AG04450 (cell line): ENCODE results near the gene OSMR. TPM values are rescaled to one million over a fixed set of nuclear protein-coding genes. Genes with fewer than 3 reads are reported as not detected.

Experiments used
- CTCF ChIA-PET: fragments of 300-600, 350-600 bp; formaldehyde crosslinking; extraction: SDS; loops from one replicate; lab custom pipeline; 2022; ENCODE audit warnings: antibody characterized with exemption, inconsistent platforms; lab: Charles Lee
- POLR2A ChIA-PET: fragments of 350-600 bp; formaldehyde crosslinking; extraction: SDS; loops from one replicate; lab custom pipeline; 2021; ENCODE audit warnings: antibody characterized with exemption, inconsistent platforms; lab: Yijun Ruan, JAX
- DNase-seq: peaks from one replicate; pipeline ENCODE4 v3.0.0-alpha.2; 2011; ENCODE audit warnings: low read depth, low spot score
- H3K27ac ChIP-seq: one replicate; pipeline ENCODE4 v1.5.1; 2012; ENCODE audit warnings: low read depth, low read length, control low read depth
- H3K27me3 ChIP-seq: one replicate; pipeline ENCODE4 v1.6.0; 2012; ENCODE audit warnings: low read length; ENCODE audit not compliant: control insufficient read depth, insufficient read depth
- H3K4me3 ChIP-seq: 2 replicates; pipeline ENCODE4 v1.5.1; 2011; ENCODE audit warnings: mild to moderate bottlenecking, low read depth, low read length, control low read depth
- H3K9me3 ChIP-seq: 2 replicates; pipeline ENCODE4 v1.5.1; 2012; ENCODE audit warnings: low read length; ENCODE audit not compliant: control insufficient read depth, insufficient read depth
- polyA plus RNA-seq: library from polyadenylated mRNA; depleted of rRNA; stranded (reverse); fragments of >200 nt; gene quantifications from 2 replicates; pipeline ENCODE4 v1.2.3, GENCODE V29; 2011
- TF ChIP-seq, protein P1 (sequence below): IDR thresholded peaks from 2 replicates; pipeline ENCODE4 v1.5.1; 2011; ENCODE audit warnings: low read depth, low read length, control low read depth, inconsistent platforms

OSMR gene
- polyA plus RNA-seq, 1 experiment, result 100 TPM

DNA sequence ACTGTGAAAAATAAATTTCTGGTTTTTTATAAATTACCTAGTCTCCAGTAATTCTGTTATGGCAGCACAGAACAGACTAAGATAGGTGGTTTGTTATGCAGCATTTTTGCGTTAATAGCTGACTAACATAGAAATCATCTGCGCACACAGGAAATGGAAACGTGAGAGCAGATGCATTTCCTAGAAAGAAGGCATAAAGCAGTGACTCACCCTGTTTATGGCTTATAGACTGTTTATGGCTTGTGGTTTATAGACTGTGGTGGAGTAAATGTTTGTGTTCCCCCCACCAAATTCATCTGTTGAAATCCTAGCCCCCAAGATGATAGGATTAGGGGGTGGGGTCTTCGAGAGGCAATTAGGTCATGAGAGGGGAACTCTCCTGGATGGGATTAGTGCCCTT, 18.3 kb upstream of the OSMR start:
- TF ChIP-seq, protein P1, sequence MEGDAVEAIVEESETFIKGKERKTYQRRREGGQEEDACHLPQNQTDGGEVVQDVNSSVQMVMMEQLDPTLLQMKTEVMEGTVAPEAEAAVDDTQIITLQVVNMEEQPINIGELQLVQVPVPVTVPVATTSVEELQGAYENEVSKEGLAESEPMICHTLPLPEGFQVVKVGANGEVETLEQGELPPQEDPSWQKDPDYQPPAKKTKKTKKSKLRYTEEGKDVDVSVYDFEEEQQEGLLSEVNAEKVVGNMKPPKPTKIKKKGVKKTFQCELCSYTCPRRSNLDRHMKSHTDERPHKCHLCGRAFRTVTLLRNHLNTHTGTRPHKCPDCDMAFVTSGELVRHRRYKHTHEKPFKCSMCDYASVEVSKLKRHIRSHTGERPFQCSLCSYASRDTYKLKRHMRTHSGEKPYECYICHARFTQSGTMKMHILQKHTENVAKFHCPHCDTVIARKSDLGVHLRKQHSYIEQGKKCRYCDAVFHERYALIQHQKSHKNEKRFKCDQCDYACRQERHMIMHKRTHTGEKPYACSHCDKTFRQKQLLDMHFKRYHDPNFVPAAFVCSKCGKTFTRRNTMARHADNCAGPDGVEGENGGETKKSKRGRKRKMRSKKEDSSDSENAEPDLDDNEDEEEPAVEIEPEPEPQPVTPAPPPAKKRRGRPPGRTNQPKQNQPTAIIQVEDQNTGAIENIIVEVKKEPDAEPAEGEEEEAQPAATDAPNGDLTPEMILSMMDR, result no peak
- peaks cover 4% of the 10 kb centered on the region; the same call in 1 of the 2 replicates for H3K9me3 ChIP-seq
- ChIA-PET CTCF (interaction anchor here (0.9 to 3.3 kb wide), 6 partner anchors 10 to 446 kb away, joined by 3 to 13 read pairs (median 6); no protein-coding TSS in a partner anchor), POLR2A (no interaction called here)
- H3K4me3 ChIP-seq, result no peak overlapping the region
- no peak overlapping the region for H3K27ac ChIP-seq
- H3K27me3 ChIP-seq, result no peaks in the 10 kb centered on the region
- DNase-seq, result no peak

DNA sequence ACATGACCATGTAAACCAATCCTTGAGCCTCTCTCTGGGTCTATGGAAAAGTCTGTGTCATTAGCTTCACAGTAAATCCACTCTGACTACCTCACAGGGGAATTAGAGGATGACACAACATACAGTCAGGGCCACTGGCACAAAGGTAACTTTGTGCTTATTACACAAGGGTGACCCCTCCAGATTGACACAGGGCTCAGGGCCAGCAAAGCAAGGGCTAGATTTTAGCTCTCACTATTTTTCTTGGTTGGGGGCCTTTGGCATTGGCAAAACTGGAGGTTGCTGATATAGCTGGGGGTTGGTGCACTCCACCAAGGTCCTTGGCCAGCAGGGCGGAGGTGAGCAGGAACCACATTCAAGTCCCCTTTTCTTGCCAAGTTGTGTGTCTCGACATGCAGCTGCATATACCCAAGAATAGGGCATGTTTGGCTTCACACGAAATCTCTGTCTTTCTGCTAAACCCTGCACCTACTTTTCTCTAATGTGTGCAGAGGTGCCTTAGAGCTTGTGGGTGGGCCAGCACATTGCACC, 15.2 kb upstream of the OSMR start:
- Histone ChIP-seq H3K9me3 (peaks cover 4% of the 10 kb centered on the region; the same call in 1 of the 2 replicates), H3K4me3 (no peak overlapping the region), H3K27me3 (no peaks in the 10 kb centered on the region), H3K27ac (peak overlapping the region; percentile 21)
- no peak for DNase-seq
- TF ChIP-seq, protein P1, result no peak
- ChIA-PET POLR2A (interaction anchor here (0.5 kb wide), 1 partner anchor 14 kb away, joined by 3 read pairs; no protein-coding TSS in a partner anchor), CTCF (interaction anchor here (1.2 to 1.4 kb wide), 3 partner anchors 21 to 453 kb away, joined by 3 to 7 read pairs (median 5); no protein-coding TSS in a partner anchor)

DNA sequence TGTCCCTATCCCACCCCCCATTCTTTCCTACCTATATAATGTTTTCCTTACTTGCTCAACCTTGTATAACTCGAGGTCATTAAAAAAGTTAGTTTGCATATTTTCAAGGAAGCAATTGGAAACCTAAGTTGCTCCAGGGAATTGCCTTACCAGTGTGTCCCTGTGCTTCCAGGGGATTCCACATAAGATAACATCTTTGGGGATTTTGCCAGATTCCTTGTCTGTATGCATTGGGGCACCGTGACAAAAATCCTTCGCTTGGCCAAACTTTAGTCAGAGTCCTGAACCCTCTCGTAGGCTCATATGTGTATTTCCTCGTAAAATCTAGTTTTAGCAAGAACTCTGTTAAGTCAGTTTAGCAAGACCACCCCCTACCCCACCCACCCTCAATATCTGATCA, 14.7 kb upstream of the OSMR start:
- no peaks in the 10 kb centered on the region for H3K27me3 ChIP-seq
- CTCF ChIA-PET, result interaction anchor here (1.2 kb wide), 1 partner anchor 452 kb away, joined by 3 read pairs; no protein-coding TSS in a partner anchor
- no peak overlapping the region for H3K27ac ChIP-seq
- POLR2A ChIA-PET, result no interaction called here
- TF ChIP-seq, protein P1, result no peak
- H3K4me3 ChIP-seq, result no peak overlapping the region
- peaks cover 4% of the 10 kb centered on the region; the same call in 1 of the 2 replicates for H3K9me3 ChIP-seq
- DNase-seq, result no peak

DNA sequence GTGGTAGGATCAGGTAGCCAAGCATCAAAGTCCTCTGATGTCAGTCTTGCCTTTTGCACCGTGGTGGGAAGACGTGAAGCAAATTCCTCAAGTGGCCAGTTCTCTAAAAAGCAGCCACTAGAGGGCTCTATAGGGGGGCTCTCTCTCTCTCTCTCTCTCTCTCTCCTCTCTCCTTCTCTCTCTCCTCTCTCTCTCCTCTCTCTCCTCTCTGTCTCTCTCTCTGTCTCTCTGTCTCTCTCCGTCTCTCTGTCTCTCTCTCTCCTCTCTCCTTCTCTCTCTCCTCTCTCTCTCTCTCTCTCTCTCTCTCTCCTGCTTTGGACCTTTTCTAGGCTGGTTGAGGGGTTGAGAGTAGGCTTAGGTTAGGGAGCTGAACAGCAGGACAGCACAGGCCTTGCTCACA, 13.9 kb upstream of the OSMR start:
- DNase-seq, result no peak
- Histone ChIP-seq H3K9me3 (peaks cover 4% of the 10 kb centered on the region; the same call in 1 of the 2 replicates), H3K27me3 (no peaks in the 10 kb centered on the region), H3K27ac (no peak overlapping the region), H3K4me3 (no peak overlapping the region)
- ChIA-PET CTCF (interaction anchor here (0.6 to 1.2 kb wide), 4 partner anchors 114 to 1883 kb away, joined by 3 to 7 read pairs (median 5); no protein-coding TSS in a partner anchor), POLR2A (no interaction called here)
- TF ChIP-seq, protein P1, result peak; percentile 60

DNA sequence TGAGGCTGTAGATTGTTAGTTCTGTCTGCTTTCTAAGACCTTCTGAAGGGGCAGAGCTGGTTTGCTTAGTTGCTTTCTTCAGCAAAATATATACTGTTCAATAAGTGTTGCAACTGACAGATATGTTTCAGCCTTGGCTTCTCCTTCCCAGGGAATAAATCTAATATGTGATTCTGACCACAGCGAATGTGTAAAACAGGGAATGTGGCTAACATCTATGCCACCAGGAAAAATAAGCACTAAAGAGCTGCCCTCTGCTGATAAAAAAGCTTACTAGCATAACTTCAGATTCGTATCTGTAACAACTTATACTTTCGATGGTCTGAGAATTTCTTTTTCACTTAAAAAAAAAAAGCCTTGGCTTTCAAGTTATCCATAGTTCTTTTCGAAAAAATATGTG, 13.0 kb upstream of the OSMR start:
- CTCF ChIA-PET, result interaction anchor here (0.7 to 1.8 kb wide), 4 partner anchors 89 to 1107 kb away, joined by 3 to 8 read pairs (median 3); no protein-coding TSS in a partner anchor
- no peak for DNase-seq
- TF ChIP-seq, protein P1, result no peak
- POLR2A ChIA-PET, result no interaction called here
- no peak overlapping the region for H3K27ac ChIP-seq
- H3K9me3 ChIP-seq, result no peaks in the 10 kb centered on the region
- no peaks in the 10 kb centered on the region for H3K27me3 ChIP-seq
- H3K4me3 ChIP-seq, result no peak overlapping the region
